HepG2 (cell line): ENCODE measurements around the gene PTPRF. TPM values are rescaled to one million over a fixed set of nuclear protein-coding genes. Genes with fewer than 3 reads are reported as not detected.

ENCODE experiments used
- ATAC-seq: fragments of 200-7000 bp; cut with Tn5 transposase; 3 replicates; pipeline ENCODE4 v1.9.1; 2020; ENCODE audit warnings: mild to moderate bottlenecking, moderate library complexity
- BruUV-seq: library from RNA; stranded (reverse); fragments of 400-500 nt; replicated peaks from 2 replicates; lab custom pipeline; 2021; lab: Mats Ljungman, UMichigan
- CTCF ChIA-PET: fragments of 300-600 bp; formaldehyde crosslinking; extraction: SDS; loops from one replicate; lab custom pipeline; 2021; ENCODE audit warnings: low total read pairs, inconsistent platforms, low intra/inter-chr PET ratio; lab: Yijun Ruan, JAX
- POLR2A ChIA-PET: fragments of 350-600 bp; sonication (Branson Sonifier 250); formaldehyde crosslinking; loops from one replicate; lab custom pipeline; 2020; ENCODE audit warnings: antibody characterized with exemption, inconsistent platforms; lab: Yijun Ruan, JAX
- DNase-seq: peaks from one replicate; pipeline ENCODE4 v3.0.0-alpha.2; 2015; ENCODE audit warnings: low spot score
- FAIRE-seq: peaks from 3 replicates; lab custom pipeline; 2011; peaks lifted over from hg19 to GRCh38; lab: Jason Lieb, UNC
- H2AFZ ChIP-seq: one replicate; pipeline ENCODE4 v1.6.1; 2011; ENCODE audit warnings: low read length, inconsistent platforms
- H3K27ac ChIP-seq: fragments of 300-600 bp; 3 replicates; pipeline ENCODE4 v1.8.0; 2011; ENCODE audit warnings: mixed run types, mild to moderate bottlenecking, mixed read lengths, low read length, inconsistent platforms; ENCODE audit not compliant: insufficient read depth; ENCODE audit errors: extremely low read length
- H3K27me3 ChIP-seq, 2 experiments: fragments of 200-600 bp in 1 of 2; 2 replicates in 1 of 2; 3 replicates in 1 of 2; pipeline versions ENCODE4 v1.6.0 to v1.8.0; 2011; ENCODE audit warnings: low read length in 2 of 2, mild to moderate bottlenecking in 2 of 2, moderate library complexity in 2 of 2, inconsistent platforms in 1 of 2; ENCODE audit not compliant: insufficient read depth in 2 of 2, control insufficient read depth in 1 of 2
- H3K36me3 ChIP-seq, 2 experiments: fragments of 200-600 bp in 1 of 2; replicated peaks in 1 of 2; 2 replicates in 1 of 2; 3 replicates in 1 of 2; pipeline versions ENCODE4 v1.5.1 to v1.8.0; 2011; ENCODE audit warnings: low read length in 2 of 2, inconsistent platforms in 1 of 2; ENCODE audit not compliant: insufficient read depth in 2 of 2, control insufficient read depth in 1 of 2
- H3K4me1 ChIP-seq: 2 replicates; pipeline ENCODE4 v1.5.1; 2012; ENCODE audit warnings: low read length, inconsistent platforms; ENCODE audit not compliant: insufficient read depth
- H3K4me2 ChIP-seq: 2 replicates; pipeline ENCODE4 v1.6.0; 2011; ENCODE audit warnings: low read depth, low read length, inconsistent platforms
- H3K4me3 ChIP-seq, 3 experiments: fragments of 200-600 bp in 1 of 3; sonication (generic), shearing (Covaris generic) in 1 of 3; replicated peaks in 1 of 3; 2 replicates each; pipeline ENCODE4 v1.5.1; 2011 to 2016; ENCODE audit warnings: low read length in 3 of 3, inconsistent platforms in 2 of 3, low read depth in 2 of 3, mild to moderate bottlenecking in 2 of 3, control low read depth in 1 of 3, mixed read lengths in 1 of 3; ENCODE audit not compliant: insufficient read depth in 1 of 3
- H3K79me2 ChIP-seq: one replicate; pipeline ENCODE4 v1.6.1; 2011; ENCODE audit warnings: low read length, inconsistent platforms; ENCODE audit not compliant: insufficient read depth
- H3K9ac ChIP-seq: 2 replicates; pipeline ENCODE4 v1.6.0; 2011; ENCODE audit warnings: mild to moderate bottlenecking, low read depth, low read length, inconsistent platforms; ENCODE audit not compliant: insufficient read depth
- H3K9me3 ChIP-seq: 2 replicates; pipeline ENCODE4 v1.5.1; 2012; ENCODE audit warnings: mild to moderate bottlenecking, low read length
- H4K20me1 ChIP-seq: 2 replicates; pipeline ENCODE4 v1.6.0; 2011; ENCODE audit warnings: inconsistent platforms, mild to moderate bottlenecking, low read length, moderate library complexity; ENCODE audit not compliant: insufficient read depth
- AGO1 ChIP-seq: fragments of 200-400 bp; formaldehyde crosslinking; IDR thresholded peaks from 2 replicates; pipeline ENCODE4 v1.6.1; 2017; ENCODE audit warnings: mild to moderate bottlenecking, low read depth, low read length, moderate library complexity; ENCODE audit not compliant: poor library complexity, severe bottlenecking
- AGO2 ChIP-seq: fragments of 200-400 bp; formaldehyde crosslinking; optimal IDR thresholded peaks from 2 replicates; pipeline ENCODE3; 2017; ENCODE audit warnings: mild to moderate bottlenecking, low read depth, low read length, moderate library complexity
- HNF4A ChIP-seq: sonication (generic); formaldehyde crosslinking; IDR thresholded peaks from 2 replicates; pipeline ENCODE4 v1.4.0; 2020; ENCODE audit warnings: missing genetic modification reagents
- ZFP36L2 ChIP-seq: sonication (generic); formaldehyde crosslinking; IDR thresholded peaks from 2 replicates; pipeline ENCODE4 v1.4.0; 2020; ENCODE audit warnings: missing genetic modification reagents
- ZNF282 ChIP-seq: fragments of 450-650 bp; IDR thresholded peaks from 2 replicates; pipeline ENCODE4 v1.6.1; 2018; ENCODE audit not compliant: partially characterized antibody
- ZNF570 ChIP-seq: sonication (generic); formaldehyde crosslinking; IDR thresholded peaks from 2 replicates; pipeline ENCODE4 v1.4.0; 2020; ENCODE audit warnings: mild to moderate bottlenecking, missing genetic modification reagents, borderline replicate concordance
- WGBS: methylation state at CpG from one replicate; pipeline ENCODE4 v1.1.6; 2017; ENCODE audit warnings: low lambda C conversion rate; 5-methylcytosine and 5-hydroxymethylcytosine counted together
- in situ Hi-C: cut with HindIII; loops from 2 replicates; pipeline ENCODE4 v1.10.0; 2017; ENCODE audit warnings: low pct_unique_long_range_greater_than_20kb; ENCODE audit not compliant: extremely low pct_ligation_motif_present
- intact Hi-C: fragments of 100-400 bp; cut with micrococcal nuclease; formaldehyde crosslinking; loops from one replicate; pipeline ENCODE4 v1.10.0; 2022; ENCODE audit not compliant: unreplicated experiment
- polyA plus RNA-seq, 8 experiments: library from polyadenylated mRNA; depleted of rRNA in 3 of 8; stranded (reverse) in 7 of 8; unstranded in 1 of 8; fragments of >200 nt; fragmentation: Illumina TruSeq in 4 of 8; extraction: Trizol in 4 of 8; gene quantifications; 2 replicates each; pipeline versions ENCODE4 v1.2.1 to v1.2.3, GENCODE V29; 2011 to 2016; ENCODE audit warnings: low read depth in 4 of 8, missing spikeins in 1 of 8, mixed read lengths in 1 of 8; ENCODE audit not compliant: insufficient read depth in 1 of 8
- total RNA-seq, 5 experiments: library from RNA; depleted of rRNA; stranded (reverse); fragments of >200 nt; fragmentation: Illumina TruSeq; extraction: Trizol; gene quantifications; 2 replicates each; pipeline ENCODE4 v1.2.3, GENCODE V29; 2016; ENCODE audit warnings: low read depth in 1 of 5
- TF ChIP-seq, protein P1 (sequence below): IDR thresholded peaks from 2 replicates; pipeline ENCODE4 v1.6.1; 2016
- TF ChIP-seq, protein P2 (sequence below): sonication (generic); formaldehyde crosslinking; IDR thresholded peaks from 2 replicates; pipeline ENCODE4 v1.4.0; 2020; ENCODE audit warnings: missing genetic modification reagents
- TF ChIP-seq, protein P3 (sequence below): sonication (generic); formaldehyde crosslinking; IDR thresholded peaks from 2 replicates; pipeline ENCODE4 v1.5.1; 2020; ENCODE audit warnings: mild to moderate bottlenecking, missing genetic modification reagents, moderate library complexity
- TF ChIP-seq, protein P4 (sequence below): sonication (generic); formaldehyde crosslinking; IDR thresholded peaks from 2 replicates; pipeline ENCODE4 v1.4.0; 2020; ENCODE audit warnings: missing genetic modification reagents, borderline replicate concordance

Gene PTPRF
- total and polyA plus RNA-seq, 2 of the 13 experiments (the other 11 are each of a cell fraction or from before 2014, with no cell fraction given), result 55.9 to 167 TPM

DNA sequence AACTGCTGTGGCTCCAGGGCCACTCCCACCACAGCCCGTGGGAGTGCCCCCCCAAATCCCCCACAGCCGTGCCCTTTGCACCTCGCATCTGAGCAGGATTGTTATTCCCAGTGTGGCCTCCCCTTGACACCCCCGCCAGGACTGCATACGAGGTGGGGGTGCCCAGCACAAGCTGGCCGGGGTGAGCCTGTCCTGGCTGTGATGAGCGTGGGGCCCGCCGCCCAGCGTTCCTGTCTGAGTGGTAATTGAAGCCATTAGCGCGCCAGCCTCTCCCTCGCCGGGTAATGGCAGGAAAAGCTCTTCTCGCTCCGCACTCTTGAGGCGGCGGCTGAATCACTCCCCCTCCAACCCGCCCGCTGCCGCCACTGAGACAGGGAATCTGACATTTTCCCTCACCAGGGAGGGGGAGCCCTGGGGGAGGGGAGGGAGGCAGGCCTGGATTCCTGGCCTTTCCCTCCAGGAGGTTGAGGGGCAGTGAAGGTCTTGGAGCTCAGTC is 27.7 kb downstream of the PTPRF start:
- peaks cover 12% of the 10 kb centered on the region for H3K79me2 ChIP-seq
- H3K36me3 ChIP-seq, result peaks cover 34 to 58% of the 10 kb centered on the region in 2 experiments
- no peak overlapping the region for H3K9ac ChIP-seq
- ATAC-seq, result no peak; the same call in 2 of the 3 replicates
- no peak overlapping the region for H3K4me2 ChIP-seq
- no peak overlapping the region for H3K4me3 ChIP-seq
- H3K4me1 ChIP-seq, result peaks cover 19% of the 10 kb centered on the region
- intact Hi-C loops, result no loop called here
- peaks cover 28% of the 10 kb centered on the region; the same call in 1 of the 2 replicates for H4K20me1 ChIP-seq
- POLR2A ChIA-PET, result interaction anchor here (1.8 to 2.0 kb wide), 2 partner anchors 10 to 16 kb away, joined by 3 to 6 read pairs; no protein-coding TSS in a partner anchor
- H2AFZ ChIP-seq, result no peak overlapping the region
- CTCF ChIA-PET, result no interaction called here
- no peak for FAIRE-seq
- DNase-seq, result no peak
- no peak overlapping the region for H3K27ac ChIP-seq
- whole genome bisulfite sequencing, result 98% methylated on average over 10 of the region's 21 CpGs
- BruUV-seq, result no TSS peak
- H3K27me3 ChIP-seq, result no peaks in the 10 kb centered on the region
- in situ Hi-C loops, result no loop called here
- H3K9me3 ChIP-seq, result no peaks in the 10 kb centered on the region
- TF ChIP-seq ZNF282, result no peak
- TF ChIP-seq AGO1, result no peak
- TF ChIP-seq, protein P1, sequence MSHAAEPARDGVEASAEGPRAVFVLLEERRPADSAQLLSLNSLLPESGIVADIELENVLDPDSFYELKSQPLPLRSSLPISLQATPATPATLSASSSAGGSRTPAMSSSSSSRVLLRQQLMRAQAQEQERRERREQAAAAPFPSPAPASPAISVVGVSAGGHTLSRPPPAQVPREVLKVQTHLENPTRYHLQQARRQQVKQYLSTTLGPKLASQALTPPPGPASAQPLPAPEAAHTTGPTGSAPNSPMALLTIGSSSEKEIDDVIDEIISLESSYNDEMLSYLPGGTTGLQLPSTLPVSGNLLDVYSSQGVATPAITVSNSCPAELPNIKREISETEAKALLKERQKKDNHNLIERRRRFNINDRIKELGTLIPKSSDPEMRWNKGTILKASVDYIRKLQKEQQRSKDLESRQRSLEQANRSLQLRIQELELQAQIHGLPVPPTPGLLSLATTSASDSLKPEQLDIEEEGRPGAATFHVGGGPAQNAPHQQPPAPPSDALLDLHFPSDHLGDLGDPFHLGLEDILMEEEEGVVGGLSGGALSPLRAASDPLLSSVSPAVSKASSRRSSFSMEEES (CRISPR knock-in tag), result no peak
- TF ChIP-seq ZFP36L2 (CRISPR knock-in tag), result no peak
- TF ChIP-seq, protein P2, sequence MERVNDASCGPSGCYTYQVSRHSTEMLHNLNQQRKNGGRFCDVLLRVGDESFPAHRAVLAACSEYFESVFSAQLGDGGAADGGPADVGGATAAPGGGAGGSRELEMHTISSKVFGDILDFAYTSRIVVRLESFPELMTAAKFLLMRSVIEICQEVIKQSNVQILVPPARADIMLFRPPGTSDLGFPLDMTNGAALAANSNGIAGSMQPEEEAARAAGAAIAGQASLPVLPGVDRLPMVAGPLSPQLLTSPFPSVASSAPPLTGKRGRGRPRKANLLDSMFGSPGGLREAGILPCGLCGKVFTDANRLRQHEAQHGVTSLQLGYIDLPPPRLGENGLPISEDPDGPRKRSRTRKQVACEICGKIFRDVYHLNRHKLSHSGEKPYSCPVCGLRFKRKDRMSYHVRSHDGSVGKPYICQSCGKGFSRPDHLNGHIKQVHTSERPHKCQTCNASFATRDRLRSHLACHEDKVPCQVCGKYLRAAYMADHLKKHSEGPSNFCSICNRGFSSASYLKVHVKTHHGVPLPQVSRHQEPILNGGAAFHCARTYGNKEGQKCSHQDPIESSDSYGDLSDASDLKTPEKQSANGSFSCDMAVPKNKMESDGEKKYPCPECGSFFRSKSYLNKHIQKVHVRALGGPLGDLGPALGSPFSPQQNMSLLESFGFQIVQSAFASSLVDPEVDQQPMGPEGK (CRISPR knock-in tag), result peak; percentile 44
- TF ChIP-seq, protein P3, sequence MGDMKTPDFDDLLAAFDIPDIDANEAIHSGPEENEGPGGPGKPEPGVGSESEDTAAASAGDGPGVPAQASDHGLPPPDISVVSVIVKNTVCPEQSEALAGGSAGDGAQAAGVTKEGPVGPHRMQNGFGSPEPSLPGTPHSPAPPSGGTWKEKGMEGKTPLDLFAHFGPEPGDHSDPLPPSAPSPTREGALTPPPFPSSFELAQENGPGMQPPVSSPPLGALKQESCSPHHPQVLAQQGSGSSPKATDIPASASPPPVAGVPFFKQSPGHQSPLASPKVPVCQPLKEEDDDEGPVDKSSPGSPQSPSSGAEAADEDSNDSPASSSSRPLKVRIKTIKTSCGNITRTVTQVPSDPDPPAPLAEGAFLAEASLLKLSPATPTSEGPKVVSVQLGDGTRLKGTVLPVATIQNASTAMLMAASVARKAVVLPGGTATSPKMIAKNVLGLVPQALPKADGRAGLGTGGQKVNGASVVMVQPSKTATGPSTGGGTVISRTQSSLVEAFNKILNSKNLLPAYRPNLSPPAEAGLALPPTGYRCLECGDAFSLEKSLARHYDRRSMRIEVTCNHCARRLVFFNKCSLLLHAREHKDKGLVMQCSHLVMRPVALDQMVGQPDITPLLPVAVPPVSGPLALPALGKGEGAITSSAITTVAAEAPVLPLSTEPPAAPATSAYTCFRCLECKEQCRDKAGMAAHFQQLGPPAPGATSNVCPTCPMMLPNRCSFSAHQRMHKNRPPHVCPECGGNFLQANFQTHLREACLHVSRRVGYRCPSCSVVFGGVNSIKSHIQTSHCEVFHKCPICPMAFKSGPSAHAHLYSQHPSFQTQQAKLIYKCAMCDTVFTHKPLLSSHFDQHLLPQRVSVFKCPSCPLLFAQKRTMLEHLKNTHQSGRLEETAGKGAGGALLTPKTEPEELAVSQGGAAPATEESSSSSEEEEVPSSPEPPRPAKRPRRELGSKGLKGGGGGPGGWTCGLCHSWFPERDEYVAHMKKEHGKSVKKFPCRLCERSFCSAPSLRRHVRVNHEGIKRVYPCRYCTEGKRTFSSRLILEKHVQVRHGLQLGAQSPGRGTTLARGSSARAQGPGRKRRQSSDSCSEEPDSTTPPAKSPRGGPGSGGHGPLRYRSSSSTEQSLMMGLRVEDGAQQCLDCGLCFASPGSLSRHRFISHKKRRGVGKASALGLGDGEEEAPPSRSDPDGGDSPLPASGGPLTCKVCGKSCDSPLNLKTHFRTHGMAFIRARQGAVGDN (CRISPR knock-in tag), result peak; percentile 21; the same call in 1 of the 2 replicates
- TF ChIP-seq HNF4A, result peak; percentile 50
- TF ChIP-seq ZNF570 (CRISPR knock-in tag), result no peak
- TF ChIP-seq, protein P4, sequence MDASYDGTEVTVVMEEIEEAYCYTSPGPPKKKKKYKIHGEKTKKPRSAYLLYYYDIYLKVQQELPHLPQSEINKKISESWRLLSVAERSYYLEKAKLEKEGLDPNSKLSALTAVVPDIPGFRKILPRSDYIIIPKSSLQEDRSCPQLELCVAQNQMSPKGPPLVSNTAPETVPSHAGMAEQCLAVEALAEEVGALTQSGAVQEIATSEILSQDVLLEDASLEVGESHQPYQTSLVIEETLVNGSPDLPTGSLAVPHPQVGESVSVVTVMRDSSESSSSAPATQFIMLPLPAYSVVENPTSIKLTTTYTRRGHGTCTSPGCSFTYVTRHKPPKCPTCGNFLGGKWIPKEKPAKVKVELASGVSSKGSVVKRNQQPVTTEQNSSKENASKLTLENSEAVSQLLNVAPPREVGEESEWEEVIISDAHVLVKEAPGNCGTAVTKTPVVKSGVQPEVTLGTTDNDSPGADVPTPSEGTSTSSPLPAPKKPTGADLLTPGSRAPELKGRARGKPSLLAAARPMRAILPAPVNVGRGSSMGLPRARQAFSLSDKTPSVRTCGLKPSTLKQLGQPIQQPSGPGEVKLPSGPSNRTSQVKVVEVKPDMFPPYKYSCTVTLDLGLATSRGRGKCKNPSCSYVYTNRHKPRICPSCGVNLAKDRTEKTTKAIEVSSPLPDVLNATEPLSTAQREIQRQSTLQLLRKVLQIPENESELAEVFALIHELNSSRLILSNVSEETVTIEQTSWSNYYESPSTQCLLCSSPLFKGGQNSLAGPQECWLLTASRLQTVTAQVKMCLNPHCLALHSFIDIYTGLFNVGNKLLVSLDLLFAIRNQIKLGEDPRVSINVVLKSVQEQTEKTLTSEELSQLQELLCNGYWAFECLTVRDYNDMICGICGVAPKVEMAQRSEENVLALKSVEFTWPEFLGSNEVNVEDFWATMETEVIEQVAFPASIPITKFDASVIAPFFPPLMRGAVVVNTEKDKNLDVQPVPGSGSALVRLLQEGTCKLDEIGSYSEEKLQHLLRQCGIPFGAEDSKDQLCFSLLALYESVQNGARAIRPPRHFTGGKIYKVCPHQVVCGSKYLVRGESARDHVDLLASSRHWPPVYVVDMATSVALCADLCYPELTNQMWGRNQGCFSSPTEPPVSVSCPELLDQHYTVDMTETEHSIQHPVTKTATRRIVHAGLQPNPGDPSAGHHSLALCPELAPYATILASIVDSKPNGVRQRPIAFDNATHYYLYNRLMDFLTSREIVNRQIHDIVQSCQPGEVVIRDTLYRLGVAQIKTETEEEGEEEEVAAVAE (CRISPR knock-in tag), result no peak
- peak; percentile 35 for TF ChIP-seq AGO2
